ENCODE results near the gene RBM34. TPM values are rescaled to one million over a fixed set of nuclear protein-coding genes. Genes with fewer than 3 reads are reported as not detected.

Gene RBM34
- total and polyA plus RNA-seq, 2 donors from 2014 or later = 65.8 to 68.9 TPM

DNA sequence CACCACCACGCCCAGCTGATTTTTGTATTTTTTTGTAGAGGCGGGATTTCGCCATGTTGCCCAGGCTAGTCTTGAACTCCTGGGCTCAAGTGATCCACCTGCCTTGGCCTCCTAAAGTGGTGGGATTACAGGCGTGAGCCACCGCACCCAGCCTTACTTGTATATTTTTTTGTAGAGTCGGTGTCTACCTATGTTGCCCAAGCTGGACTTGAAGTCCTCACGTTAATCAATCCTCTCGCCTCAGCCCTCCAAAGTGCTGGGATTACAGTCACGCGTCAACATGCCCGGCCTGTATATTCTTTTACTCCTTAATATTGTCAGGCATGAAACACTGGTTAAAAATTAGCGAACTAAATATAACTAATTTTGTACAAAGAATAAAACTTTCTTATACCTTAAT, 26.9 kb downstream of the RBM34 start:
- intact Hi-C loops (cut with DNase I) = no loop called here
- H3K27me3 ChIP-seq (ENCODE audit: control insufficient read depth, insufficient read depth, low read length) = no peaks in the 10 kb centered on the region
- FAIRE-seq (no peak), DNase-seq (no peak)
- TF ChIP-seq CTCF (IDR thresholded peaks at IDR 0.05; ENCODE audit: borderline replicate concordance, extremely low read depth, insufficient read depth) = no peak
- no peak overlapping the region for H3K27ac ChIP-seq (ENCODE audit: low read depth in 2 of 2, low read length in 2 of 2)
- H3K9me3 ChIP-seq (ENCODE audit: control insufficient read depth in 2 of 3, insufficient read depth in 1 of 3, low read length in 3 of 3) = no peaks in the 10 kb centered on the region
- H3K4me3 ChIP-seq (ENCODE audit: low read length in 3 of 3) = no peak overlapping the region
- no peak overlapping the region for H3K9ac ChIP-seq (ENCODE audit: low read length in 3 of 3)
- peaks cover 13 to 29% (median 29%) of the 10 kb centered on the region in 3 donors for H3K36me3 ChIP-seq (ENCODE audit: control insufficient read depth in 2 of 3, insufficient read depth in 3 of 3, low read length in 3 of 3)
- H3K4me1 ChIP-seq (ENCODE audit: control insufficient read depth in 2 of 3, insufficient read depth in 2 of 3, low read depth in 1 of 3, low read length in 3 of 3) = no peaks in the 10 kb centered on the region

- TF ChIP-seq CTCF (IDR thresholded peaks at IDR 0.05; ENCODE audit: borderline replicate concordance, extremely low read depth, insufficient read depth) = no peak
- no peak overlapping the region for H3K9ac ChIP-seq (ENCODE audit: low read length in 3 of 3)
- no peak for FAIRE-seq
- no peaks in the 10 kb centered on the region for H3K9me3 ChIP-seq (ENCODE audit: control insufficient read depth in 2 of 3, insufficient read depth in 1 of 3, low read length in 3 of 3)
- H3K36me3 ChIP-seq (ENCODE audit: control insufficient read depth in 2 of 3, insufficient read depth in 3 of 3, low read length in 3 of 3) = peaks cover 13 to 26% (median 25%) of the 10 kb centered on the region in 3 donors
- intact Hi-C loops (cut with DNase I) = no loop called here
- H3K27ac ChIP-seq (ENCODE audit: low read depth in 2 of 2, low read length in 2 of 2) = no peak overlapping the region
- H3K4me1 ChIP-seq (ENCODE audit: control insufficient read depth in 2 of 3, insufficient read depth in 2 of 3, low read depth in 1 of 3, low read length in 3 of 3) = no peaks in the 10 kb centered on the region
- no peaks in the 10 kb centered on the region for H3K27me3 ChIP-seq (ENCODE audit: control insufficient read depth, insufficient read depth, low read length)
- no peak for DNase-seq
- no peak overlapping the region for H3K4me3 ChIP-seq (ENCODE audit: low read length in 3 of 3)
Observed at GRCh38 chr1:235133086-235133485, 28.0 kb downstream of the RBM34 start.

DNA sequence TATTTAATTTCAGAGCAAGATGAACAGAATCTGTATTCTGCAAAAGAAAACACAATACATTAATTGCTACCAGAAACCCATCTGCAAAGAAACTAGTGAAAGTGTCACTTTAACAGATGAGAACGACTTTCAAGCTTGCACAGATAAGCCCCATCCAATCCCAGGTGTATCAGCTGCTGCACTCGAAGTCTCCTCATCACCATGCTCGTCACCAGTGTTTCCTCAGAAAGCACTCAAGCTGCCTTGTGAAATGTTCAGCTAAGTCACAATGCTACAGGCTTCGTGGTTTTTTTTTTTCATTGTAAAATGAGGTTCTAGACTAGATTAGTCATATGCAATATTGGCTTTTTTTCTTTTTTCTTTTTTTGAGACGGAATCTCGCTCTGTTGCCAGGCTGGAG, 29.1 kb downstream of the RBM34 start:
- no peak overlapping the region for H3K4me3 ChIP-seq (ENCODE audit: low read length in 3 of 3)
- no peak overlapping the region for H3K9ac ChIP-seq (ENCODE audit: low read length in 3 of 3)
- TF ChIP-seq CTCF (IDR thresholded peaks at IDR 0.05; ENCODE audit: borderline replicate concordance, extremely low read depth, insufficient read depth) = no peak
- H3K9me3 ChIP-seq (ENCODE audit: control insufficient read depth in 2 of 3, insufficient read depth in 1 of 3, low read length in 3 of 3) = no peaks in the 10 kb centered on the region
- DNase-seq = no peak
- H3K4me1 ChIP-seq (ENCODE audit: control insufficient read depth in 2 of 3, insufficient read depth in 2 of 3, low read depth in 1 of 3, low read length in 3 of 3) = peaks cover 0 to 4% (median 0%) of the 10 kb centered on the region in 3 donors
- intact Hi-C loops (cut with DNase I) = no loop called here
- peaks cover 5 to 22% (median 19%) of the 10 kb centered on the region in 3 donors for H3K36me3 ChIP-seq (ENCODE audit: control insufficient read depth in 2 of 3, insufficient read depth in 3 of 3, low read length in 3 of 3)
- H3K27ac ChIP-seq (ENCODE audit: low read depth in 2 of 2, low read length in 2 of 2) = no peak overlapping the region
- H3K27me3 ChIP-seq (ENCODE audit: control insufficient read depth, insufficient read depth, low read length) = no peaks in the 10 kb centered on the region
- FAIRE-seq = no peak

GRCh38 chr1:235130766-235131270, 30.2 kb downstream of the RBM34 start:
- TF ChIP-seq CTCF (IDR thresholded peaks at IDR 0.05; ENCODE audit: borderline replicate concordance, extremely low read depth, insufficient read depth) = no peak
- Histone ChIP-seq H3K9me3 (ENCODE audit: control insufficient read depth in 2 of 3, insufficient read depth in 1 of 3, low read length in 3 of 3) (no peaks in the 10 kb centered on the region), H3K4me1 (ENCODE audit: control insufficient read depth in 2 of 3, insufficient read depth in 2 of 3, low read depth in 1 of 3, low read length in 3 of 3) (peaks cover 0 to 7% (median 0%) of the 10 kb centered on the region in 3 donors), H3K27me3 (ENCODE audit: control insufficient read depth, insufficient read depth, low read length) (no peaks in the 10 kb centered on the region), H3K4me3 (ENCODE audit: low read length in 3 of 3) (no peak overlapping the region), H3K9ac (ENCODE audit: low read length in 3 of 3) (no peak overlapping the region), H3K27ac (ENCODE audit: low read depth in 2 of 2, low read length in 2 of 2) (no peak overlapping the region), H3K36me3 (ENCODE audit: control insufficient read depth in 2 of 3, insufficient read depth in 3 of 3, low read length in 3 of 3) (peaks cover 2 to 11% (median 9%) of the 10 kb centered on the region in 3 donors)
- intact Hi-C loops (cut with DNase I) = no loop called here
- FAIRE-seq (no peak), DNase-seq (no peak)
